Measurements from ENCODE around the gene FADS3.

- TF ChIP-seq CTCF (IDR thresholded peaks at IDR 0.05) = no peak
- no peak for TF ChIP-seq POLR2AphosphoS5 (IDR thresholded peaks at IDR 0.05)
Observed at GRCh38 chr11:61854966-61855714, 36.2 kb downstream of the FADS3 start.

All from prostate gland (tissue), 2 donors.